HG02870 (cell line): ENCODE measurements around the gene ANKRD6.

Experiments used
- ATAC-seq: cut with Tn5 transposase; IDR thresholded peaks from one replicate; pipeline ENCODE4 v1.9.1; 2021; ENCODE audit warnings: mild to moderate bottlenecking, moderate library complexity; ENCODE audit not compliant: unreplicated experiment

ANKRD6 gene

GRCh38 chr6:89412071-89413005 lies 20.6 kb upstream of the ANKRD6 start, which contains the start of gene RRAGD:
RRAGD (minus strand) TSS chr6:89412273; CDS start chr6:89411993, 280 bp downstream.
- ATAC-seq, result peak; percentile 74

- no peak for ATAC-seq
Measured at GRCh38 chr6:89413006-89413400, 19.9 kb upstream of the ANKRD6 start.

GRCh38 chr6:89414215-89414614 lies 18.7 kb upstream of the ANKRD6 start:
- ATAC-seq, result no peak

- no peak for ATAC-seq
Measured at GRCh38 chr6:89415185-89415584, 17.8 kb upstream of the ANKRD6 start.

- no peak for ATAC-seq
Measured at GRCh38 chr6:89416796-89417195, 16.2 kb upstream of the ANKRD6 start.

- ATAC-seq, result no peak
Measured at GRCh38 chr6:89430201-89430962, 2.6 kb upstream of the ANKRD6 start.

- ATAC-seq, result peak; percentile 38
Measured at GRCh38 chr6:89433252-89434149, 549 bp downstream of the ANKRD6 start.

GRCh38 chr6:89434150-89434499 lies 1.2 kb downstream of the ANKRD6 start:
- no peak for ATAC-seq

- ATAC-seq, result no peak
Measured at GRCh38 chr6:89434954-89435353, 2.0 kb downstream of the ANKRD6 start.

- no peak for ATAC-seq
Measured at GRCh38 chr6:89436226-89436625, 3.3 kb downstream of the ANKRD6 start.

GRCh38 chr6:89438248-89438647 lies 5.3 kb downstream of the ANKRD6 start:
- no peak for ATAC-seq

GRCh38 chr6:89439014-89439413 lies 6.1 kb downstream of the ANKRD6 start:
- no peak for ATAC-seq

- no peak for ATAC-seq
Measured at GRCh38 chr6:89440200-89440599, 7.2 kb downstream of the ANKRD6 start.

GRCh38 chr6:89443658-89444057 lies 10.7 kb downstream of the ANKRD6 start:
- ATAC-seq, result no peak

- no peak for ATAC-seq
Measured at GRCh38 chr6:89449193-89449592, 16.2 kb downstream of the ANKRD6 start.

- ATAC-seq, result no peak
Measured at GRCh38 chr6:89452281-89452680, 19.3 kb downstream of the ANKRD6 start.

GRCh38 chr6:89454300-89454699 lies 21.3 kb downstream of the ANKRD6 start:
- no peak for ATAC-seq

- no peak for ATAC-seq
Measured at GRCh38 chr6:89458704-89459103, 25.8 kb downstream of the ANKRD6 start.

GRCh38 chr6:89459501-89459900 lies 26.5 kb downstream of the ANKRD6 start:
- ATAC-seq, result no peak

- no peak for ATAC-seq
Measured at GRCh38 chr6:89460713-89461112, 27.8 kb downstream of the ANKRD6 start.

GRCh38 chr6:89462503-89462902 lies 29.6 kb downstream of the ANKRD6 start:
- ATAC-seq, result no peak
